ENCODE data around the gene CLMP. TPM values are rescaled to one million over a fixed set of nuclear protein-coding genes. Genes with fewer than 3 reads are reported as not detected.

CLMP gene
- total RNA-seq, 1 experiment from 2014 or later: not detected

GRCh38 chr11:123170929-123171328 is 24.1 kb downstream of the CLMP start:
- CTCF ChIA-PET: interaction anchor here (0.6 kb wide), 1 partner anchor 171 kb away, joined by 4 read pairs; no protein-coding TSS in a partner anchor
- H3K9me3 Mint-ChIP-seq (ENCODE audit: low read depth, unreplicated experiment): no peaks in the 10 kb centered on the region
- no TSS peak for BruUV-seq (replicated peaks)
- no peak overlapping the region for H3K27ac Mint-ChIP-seq (ENCODE audit: unreplicated experiment)
- no peaks in the 10 kb centered on the region for H3K4me1 Mint-ChIP-seq (ENCODE audit: low read depth, unreplicated experiment)
- intact Hi-C loops (cut with micrococcal nuclease; ENCODE audit: unreplicated experiment): no loop called here
- TF ChIP-seq CTCF (IDR thresholded peaks at IDR 0.05; ENCODE audit: unreplicated experiment): no peak
- no peaks in the 10 kb centered on the region for H3K36me3 Mint-ChIP-seq (ENCODE audit: insufficient read depth, unreplicated experiment)
- peaks cover 13% of the 10 kb centered on the region for H3K27me3 Mint-ChIP-seq (ENCODE audit: unreplicated experiment)
- no peak overlapping the region for H3K4me3 Mint-ChIP-seq (ENCODE audit: low read depth, unreplicated experiment)
- DNase-seq: no peak

GRCh38 chr11:123169821-123170220 is 25.2 kb downstream of the CLMP start:
- no peak for DNase-seq
- CTCF ChIA-PET: no interaction called here
- no TSS peak for BruUV-seq (replicated peaks)
- H3K9me3 Mint-ChIP-seq (ENCODE audit: low read depth, unreplicated experiment): no peaks in the 10 kb centered on the region
- H3K4me3 Mint-ChIP-seq (ENCODE audit: low read depth, unreplicated experiment): no peak overlapping the region
- no peak for TF ChIP-seq CTCF (IDR thresholded peaks at IDR 0.05; ENCODE audit: unreplicated experiment)
- intact Hi-C loops (cut with micrococcal nuclease; ENCODE audit: unreplicated experiment): no loop called here
- H3K4me1 Mint-ChIP-seq (ENCODE audit: low read depth, unreplicated experiment): no peaks in the 10 kb centered on the region
- no peaks in the 10 kb centered on the region for H3K36me3 Mint-ChIP-seq (ENCODE audit: insufficient read depth, unreplicated experiment)
- no peak overlapping the region for H3K27ac Mint-ChIP-seq (ENCODE audit: unreplicated experiment)
- H3K27me3 Mint-ChIP-seq (ENCODE audit: unreplicated experiment): peaks cover 13% of the 10 kb centered on the region

GRCh38 chr11:123168955-123169484 is 26.0 kb downstream of the CLMP start:
- intact Hi-C loops (cut with micrococcal nuclease; ENCODE audit: unreplicated experiment): no loop called here

GRCh38 chr11:123168241-123168640 is 26.8 kb downstream of the CLMP start:
- Mint-ChIP-seq H3K27ac (ENCODE audit: unreplicated experiment) (no peak overlapping the region), H3K36me3 (ENCODE audit: insufficient read depth, unreplicated experiment) (no peaks in the 10 kb centered on the region), H3K27me3 (ENCODE audit: unreplicated experiment) (peaks cover 13% of the 10 kb centered on the region), H3K9me3 (ENCODE audit: low read depth, unreplicated experiment) (no peaks in the 10 kb centered on the region), H3K4me1 (ENCODE audit: low read depth, unreplicated experiment) (no peaks in the 10 kb centered on the region), H3K4me3 (ENCODE audit: low read depth, unreplicated experiment) (no peak overlapping the region)
- TF ChIP-seq CTCF (IDR thresholded peaks at IDR 0.05; ENCODE audit: unreplicated experiment): no peak
- CTCF ChIA-PET: no interaction called here
- BruUV-seq (replicated peaks): no TSS peak
- no peak for DNase-seq
- intact Hi-C loops (cut with micrococcal nuclease; ENCODE audit: unreplicated experiment): no loop called here

More at GRCh38 chr11:123168955-123169484, 26.0 kb downstream of the CLMP start:
- CTCF ChIA-PET: no interaction called here
- BruUV-seq (replicated peaks): no TSS peak
- TF ChIP-seq CTCF (IDR thresholded peaks at IDR 0.05; ENCODE audit: unreplicated experiment): no peak
- H3K9me3 Mint-ChIP-seq (ENCODE audit: low read depth, unreplicated experiment): no peaks in the 10 kb centered on the region
- H3K27me3 Mint-ChIP-seq (ENCODE audit: unreplicated experiment): peaks cover 13% of the 10 kb centered on the region
- H3K4me3 Mint-ChIP-seq (ENCODE audit: low read depth, unreplicated experiment): no peak overlapping the region
- no peaks in the 10 kb centered on the region for H3K36me3 Mint-ChIP-seq (ENCODE audit: insufficient read depth, unreplicated experiment)
- DNase-seq: no peak
- H3K4me1 Mint-ChIP-seq (ENCODE audit: low read depth, unreplicated experiment): no peaks in the 10 kb centered on the region
- H3K27ac Mint-ChIP-seq (ENCODE audit: unreplicated experiment): no peak overlapping the region

Measured in Calu3 (cell line).